Measurements from ENCODE around the gene OXSM. TPM values are rescaled to one million over a fixed set of nuclear protein-coding genes. Genes with fewer than 3 reads are reported as not detected.

The OXSM gene
- total RNA-seq (10 to 100 TPM in 1 of 2 donors, 1 to 10 TPM in 1; 8.6 to 17.0 TPM), polyA plus RNA-seq (10 to 100 TPM; 18.0 to 21.8 TPM)

DNA sequence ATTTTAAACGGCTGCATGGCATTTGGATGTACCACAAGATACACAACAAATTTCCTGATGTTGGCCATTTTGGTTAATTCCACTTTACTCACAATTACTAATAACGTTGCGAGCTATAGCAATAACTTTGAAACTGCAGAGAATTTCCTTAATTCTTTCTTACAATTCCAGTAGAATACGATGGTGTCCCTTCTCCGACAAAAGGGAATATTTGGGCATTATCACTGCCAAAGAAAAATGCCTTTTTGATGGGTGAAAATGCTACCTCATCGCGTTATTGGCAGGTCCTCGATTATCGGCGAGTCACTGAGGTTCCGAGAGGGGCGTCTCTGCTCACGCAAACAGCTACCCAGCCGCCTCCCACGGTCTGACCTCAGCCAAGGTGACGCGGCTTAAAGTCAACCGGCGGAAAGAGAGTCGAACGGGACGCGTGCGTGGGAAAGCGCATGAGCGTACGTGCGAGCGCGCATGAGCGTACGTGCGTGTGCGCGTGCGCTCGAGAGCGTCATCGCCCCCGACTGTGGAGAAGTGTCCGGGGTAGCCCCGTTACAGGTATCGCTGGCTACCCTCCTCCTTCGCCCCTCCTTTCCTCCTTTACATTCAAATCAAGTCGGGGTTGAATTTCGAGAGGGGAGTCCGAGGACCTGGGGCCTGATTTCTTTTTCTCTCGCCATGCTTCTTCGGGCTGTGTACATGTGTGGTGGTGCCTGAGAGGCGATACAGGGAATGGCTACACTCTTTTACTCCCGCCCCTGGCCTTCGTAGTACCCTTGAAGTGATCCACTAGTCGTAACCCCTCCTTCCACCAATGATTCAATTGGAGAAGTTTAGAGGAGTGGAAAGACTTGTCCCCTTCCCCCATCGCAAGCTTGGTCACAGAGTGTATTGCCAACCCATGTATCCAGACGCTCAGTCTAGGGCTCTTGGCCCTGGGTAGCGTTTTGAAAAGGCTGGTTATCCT lies at the start of gene OXSM:
Gene OXSM (plus strand): TSS at position 495 of the 961 bp plus-strand sequence. CDS start 931 bp downstream, outside the sequence.
- Histone ChIP-seq H3K9ac (ENCODE audit: low read depth in 1 of 2, low read length in 2 of 2) (peak within 1 kb of the TSS; percentile 83 to 99), H3K36me3 (ENCODE audit: control insufficient read depth in 4 of 4, insufficient read depth in 3 of 4, low read depth in 1 of 4, low read length in 3 of 4) (peaks cover 0 to 10% (median 4%) of the 10 kb centered on the region in 4 donors), H3K27me3 (ENCODE audit: control insufficient read depth in 4 of 4, insufficient read depth in 4 of 4, low read length in 3 of 4) (no peaks in the 10 kb centered on the region), H3K4me3 (ENCODE audit: low read depth in 1 of 3, low read length in 3 of 3) (peak within 1 kb of the TSS; percentile 54 to 86 (median 77)), H3K4me1 (ENCODE audit: control insufficient read depth in 4 of 4, insufficient read depth in 4 of 4, low read length in 3 of 4) (peaks cover 0 to 18% (median 8%) of the 10 kb centered on the region in 4 donors), H3K27ac (ENCODE audit: low read depth in 1 of 2, low read length in 2 of 2) (peak within 1 kb of the TSS; percentile 86 to 91), H3K9me3 (ENCODE audit: control insufficient read depth in 4 of 4, low read length in 3 of 4) (no peaks in the 10 kb centered on the region)
- under 1% methylated on average over 56 of the region's 56 CpGs for WGBS
- peak; percentile 11 for TF ChIP-seq FOXA2 (IDR thresholded peaks at IDR 0.05)
- TF ChIP-seq RXRA (IDR thresholded peaks at IDR 0.05) = peak; percentile 92
- peak; percentile 86 for TF ChIP-seq REST (IDR thresholded peaks at IDR 0.05)
- TF ChIP-seq TAF1 (conservative IDR thresholded peaks at IDR 0.05) = peak; percentile 2
- TF ChIP-seq SP1 (IDR thresholded peaks at IDR 0.05) = peak; percentile 60
- peak; percentile 72 for TF ChIP-seq ZBTB33 (IDR thresholded peaks at IDR 0.05)
- TF ChIP-seq NR2F2 (IDR thresholded peaks at IDR 0.05) = peak; percentile 53
- TF ChIP-seq CTCF (IDR thresholded peaks at IDR 0.05; ENCODE audit: low read depth, low read length, missing input control) = peak; percentile 16
- peak; percentile 96 for TF ChIP-seq MAX (IDR thresholded peaks at IDR 0.05)
- TF ChIP-seq FOXA1 (IDR thresholded peaks at IDR 0.05) = peak; percentile 54
- peak in 1 of 2 donors; percentile 51 for TF ChIP-seq HNF4A (conservative IDR thresholded peaks at IDR 0.05)
- peak in 1 of 2 donors; percentile 67 for TF ChIP-seq EGR1 (IDR thresholded peaks at IDR 0.05; ENCODE audit: low read depth in 2 of 2)
- TF ChIP-seq RAD21 (IDR thresholded peaks at IDR 0.05) = no peak
- peak; percentile 89 for TF ChIP-seq YY1 (IDR thresholded peaks at IDR 0.05)
- peak in 1 of 2 donors; percentile 71 for TF ChIP-seq GABPA (IDR thresholded peaks at IDR 0.05 in 1 of 2, conservative IDR thresholded peaks at IDR 0.05 in 1 of 2)
- peak; percentile 46 to 62 for TF ChIP-seq JUND (IDR thresholded peaks at IDR 0.05)
- TF ChIP-seq, protein P1, sequence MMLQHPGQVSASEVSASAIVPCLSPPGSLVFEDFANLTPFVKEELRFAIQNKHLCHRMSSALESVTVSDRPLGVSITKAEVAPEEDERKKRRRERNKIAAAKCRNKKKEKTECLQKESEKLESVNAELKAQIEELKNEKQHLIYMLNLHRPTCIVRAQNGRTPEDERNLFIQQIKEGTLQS (IDR thresholded peaks at IDR 0.05) = peak; percentile 6
- TF ChIP-seq HNF4G (IDR thresholded peaks at IDR 0.05) = no peak
- peak; percentile 88 for DNase-seq (ENCODE audit: low spot score)
